Measurements from ENCODE around the gene LRP5. TPM values are rescaled to one million over a fixed set of nuclear protein-coding genes. Genes with fewer than 3 reads are reported as not detected.
"Not testable (repeated sequence)": the region's sequence is repeated elsewhere in the genome, so short reads cannot be mapped to it uniquely, and the experiment has no call there.

The LRP5 gene
- total RNA-seq, 2 donors from 2014 or later: 0.73 to 3.0 TPM

DNA sequence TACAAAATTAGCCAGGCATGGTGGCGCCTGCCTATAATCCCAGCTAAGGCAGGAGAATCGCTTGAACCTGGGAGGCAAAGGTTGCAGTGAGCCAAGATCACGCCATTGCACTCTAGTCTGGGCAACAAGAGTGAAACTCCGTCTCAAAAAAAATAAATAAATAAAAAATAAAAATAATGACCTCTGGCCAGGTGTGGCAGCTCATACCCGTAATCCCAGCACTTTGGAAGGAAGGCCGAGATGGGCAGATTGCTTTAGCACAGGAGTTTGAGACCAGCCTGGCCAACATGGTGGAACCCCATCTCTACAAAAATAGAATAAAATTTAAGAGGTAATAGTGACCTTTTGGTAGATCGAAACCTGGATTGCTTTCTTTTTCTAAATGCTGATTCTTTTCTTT is 88.2 kb downstream of the LRP5 start:
- H3K4me1 Mint-ChIP-seq; DNase-seq; H3K27ac Mint-ChIP-seq; ATAC-seq; H3K4me3 Mint-ChIP-seq; H3K9me3 ChIP-seq (ENCODE audit: control insufficient read depth, low read length, poor library complexity, severe bottlenecking); H3K36me3 Mint-ChIP-seq (ENCODE audit: low read depth); H3K27me3 Mint-ChIP-seq: not testable (repeated sequence)

DNA sequence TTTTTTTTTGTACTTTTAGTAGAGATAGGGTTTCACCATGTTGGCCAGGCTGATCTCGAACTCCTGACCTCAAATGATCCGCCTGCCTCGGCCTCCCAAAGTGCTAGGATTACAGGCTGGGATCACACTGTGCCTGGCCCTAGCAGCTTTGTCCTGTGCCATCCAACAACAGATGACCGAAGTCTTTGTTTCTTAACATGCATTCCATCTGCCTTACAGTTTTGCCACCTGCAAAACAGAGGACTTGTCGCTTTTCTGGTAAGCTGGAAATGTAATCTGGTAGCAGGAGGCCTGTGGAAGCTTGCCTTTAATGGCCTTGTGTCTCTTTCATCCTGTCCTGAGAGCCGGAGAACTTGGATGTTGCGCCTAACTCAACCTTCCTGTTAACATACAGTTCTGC is 89.5 kb downstream of the LRP5 start:
- ATAC-seq: no peak
- no peak overlapping the region for H3K4me3 Mint-ChIP-seq
- DNase-seq: no peak
- no peaks in the 10 kb centered on the region for H3K36me3 Mint-ChIP-seq (ENCODE audit: low read depth)
- H3K4me1 Mint-ChIP-seq: no peaks in the 10 kb centered on the region
- H3K27ac Mint-ChIP-seq: no peak overlapping the region
- H3K27me3 Mint-ChIP-seq: no peaks in the 10 kb centered on the region
- no peaks in the 10 kb centered on the region for H3K9me3 ChIP-seq (ENCODE audit: control insufficient read depth, low read length, poor library complexity, severe bottlenecking)

DNA sequence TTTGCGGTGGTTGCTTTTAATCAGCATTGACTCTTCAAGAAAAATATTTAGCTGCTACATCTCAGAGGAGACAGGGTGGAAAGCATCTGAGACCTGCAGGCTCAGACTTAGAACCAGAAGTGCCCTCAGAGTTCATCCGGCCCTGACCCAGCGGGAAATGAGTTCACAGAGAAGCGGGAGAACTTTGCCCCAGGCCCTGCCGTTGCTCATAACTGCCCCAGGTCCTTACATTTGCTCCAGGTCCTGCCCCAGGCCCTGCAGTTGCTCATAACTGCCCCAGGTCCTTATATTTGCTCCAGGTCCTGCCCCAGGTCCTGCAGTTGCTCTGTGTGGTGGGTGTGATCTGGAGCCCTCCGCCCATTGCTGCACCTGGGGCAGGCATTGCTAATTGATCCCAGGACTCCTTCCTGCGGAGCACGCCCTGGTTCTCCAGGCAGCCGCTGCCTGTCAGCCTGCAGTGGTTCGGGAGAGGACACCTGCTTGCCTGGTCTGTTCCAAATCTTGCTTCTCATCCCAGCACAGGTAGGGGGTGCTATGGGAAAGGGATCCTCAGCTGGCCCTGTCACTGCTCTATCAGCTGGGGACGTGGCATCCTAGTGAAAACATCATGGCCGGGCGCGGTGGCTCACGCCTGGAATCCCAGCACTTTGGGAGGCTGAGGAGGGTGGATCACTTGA is 90.1 kb downstream of the LRP5 start:
- Mint-ChIP-seq H3K27ac (no peak overlapping the region), H3K4me3 (no peak overlapping the region), H3K27me3 (no peaks in the 10 kb centered on the region), H3K4me1 (no peaks in the 10 kb centered on the region), H3K36me3 (ENCODE audit: low read depth) (no peaks in the 10 kb centered on the region)
- DNase-seq (no peak), ATAC-seq (no peak)
- no peaks in the 10 kb centered on the region for H3K9me3 ChIP-seq (ENCODE audit: control insufficient read depth, low read length, poor library complexity, severe bottlenecking)

DNA sequence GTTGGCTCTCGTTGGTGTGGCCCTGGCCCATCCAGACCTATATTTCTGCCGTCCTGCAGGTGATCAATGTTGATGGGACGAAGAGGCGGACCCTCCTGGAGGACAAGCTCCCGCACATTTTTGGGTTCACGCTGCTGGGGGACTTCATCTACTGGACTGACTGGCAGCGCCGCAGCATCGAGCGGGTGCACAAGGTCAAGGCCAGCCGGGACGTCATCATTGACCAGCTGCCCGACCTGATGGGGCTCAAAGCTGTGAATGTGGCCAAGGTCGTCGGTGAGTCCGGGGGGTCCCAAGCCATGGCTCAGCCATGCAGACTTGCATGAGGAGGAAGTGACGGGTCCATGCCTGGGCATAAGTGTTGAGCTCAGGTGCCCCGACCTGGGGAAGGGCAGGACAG is 91.0 kb downstream of the LRP5 start:
- H3K9me3 ChIP-seq (ENCODE audit: control insufficient read depth, low read length, poor library complexity, severe bottlenecking): no peaks in the 10 kb centered on the region
- no peaks in the 10 kb centered on the region for H3K27me3 Mint-ChIP-seq
- H3K4me1 Mint-ChIP-seq: no peaks in the 10 kb centered on the region
- no peak overlapping the region for H3K4me3 Mint-ChIP-seq
- DNase-seq (no peak), ATAC-seq (no peak)
- no peak overlapping the region for H3K27ac Mint-ChIP-seq
- H3K36me3 Mint-ChIP-seq (ENCODE audit: low read depth): no peaks in the 10 kb centered on the region

DNA sequence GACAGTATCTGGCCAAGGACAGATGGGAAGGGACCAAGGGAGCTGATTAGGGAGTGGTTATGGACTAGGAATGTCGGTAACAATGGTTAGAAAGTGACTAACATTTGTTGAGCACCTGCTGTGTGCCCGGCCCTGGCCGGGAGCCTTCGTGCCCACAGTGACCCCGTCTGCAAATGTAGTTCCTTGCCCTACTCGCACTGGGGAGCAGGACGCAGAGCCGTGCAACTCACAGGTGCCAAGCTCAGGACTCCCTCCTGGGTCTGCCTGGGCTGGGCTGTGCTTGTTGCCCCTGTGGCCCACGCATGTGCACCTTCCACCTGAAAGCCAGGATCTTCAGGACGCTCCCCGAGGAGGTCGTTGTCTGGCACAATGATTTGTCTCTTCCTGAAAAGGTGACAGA is 91.4 kb downstream of the LRP5 start:
- H3K27me3 Mint-ChIP-seq: no peaks in the 10 kb centered on the region
- no peak for ATAC-seq
- no peak overlapping the region for H3K27ac Mint-ChIP-seq
- H3K4me1 Mint-ChIP-seq: no peaks in the 10 kb centered on the region
- H3K36me3 Mint-ChIP-seq (ENCODE audit: low read depth): no peaks in the 10 kb centered on the region
- no peak for DNase-seq
- no peaks in the 10 kb centered on the region for H3K9me3 ChIP-seq (ENCODE audit: control insufficient read depth, low read length, poor library complexity, severe bottlenecking)
- H3K4me3 Mint-ChIP-seq: no peak overlapping the region

DNA sequence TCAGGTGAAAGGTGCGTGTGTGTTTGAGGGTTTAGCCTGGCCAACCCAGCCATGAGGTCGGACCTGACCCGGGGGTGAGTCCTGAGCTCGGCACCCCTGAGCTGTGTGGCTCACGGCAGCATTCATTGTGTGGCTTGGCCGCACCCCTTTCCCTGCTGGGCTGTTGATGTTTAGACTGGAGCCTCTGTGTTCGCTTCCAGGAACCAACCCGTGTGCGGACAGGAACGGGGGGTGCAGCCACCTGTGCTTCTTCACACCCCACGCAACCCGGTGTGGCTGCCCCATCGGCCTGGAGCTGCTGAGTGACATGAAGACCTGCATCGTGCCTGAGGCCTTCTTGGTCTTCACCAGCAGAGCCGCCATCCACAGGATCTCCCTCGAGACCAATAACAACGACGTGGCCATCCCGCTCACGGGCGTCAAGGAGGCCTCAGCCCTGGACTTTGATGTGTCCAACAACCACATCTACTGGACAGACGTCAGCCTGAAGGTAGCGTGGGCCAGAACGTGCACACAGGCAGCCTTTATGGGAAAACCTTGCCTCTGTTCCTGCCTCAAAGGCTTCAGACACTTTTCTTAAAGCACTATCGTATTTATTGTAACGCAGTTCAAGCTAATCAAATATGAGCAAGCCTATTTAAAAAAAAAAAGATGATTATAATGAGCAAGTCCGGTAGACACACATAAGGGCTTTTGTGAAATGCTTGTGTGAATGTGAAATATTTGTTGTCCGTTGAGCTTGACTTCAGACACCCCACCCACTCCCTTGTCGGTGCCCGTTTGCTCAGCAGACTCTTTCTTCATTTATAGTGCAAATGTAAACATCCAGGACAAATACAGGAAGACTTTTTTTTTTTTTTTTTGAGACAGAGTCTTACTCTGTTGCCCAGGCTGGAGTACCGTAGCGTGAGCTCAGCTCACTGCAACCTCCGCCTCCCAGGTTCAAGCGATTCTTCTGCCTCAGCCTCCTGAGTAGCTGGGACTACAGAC is 94.2 kb downstream of the LRP5 start:
- Mint-ChIP-seq H3K4me1 (no peaks in the 10 kb centered on the region), H3K36me3 (ENCODE audit: low read depth) (no peaks in the 10 kb centered on the region)

DNA sequence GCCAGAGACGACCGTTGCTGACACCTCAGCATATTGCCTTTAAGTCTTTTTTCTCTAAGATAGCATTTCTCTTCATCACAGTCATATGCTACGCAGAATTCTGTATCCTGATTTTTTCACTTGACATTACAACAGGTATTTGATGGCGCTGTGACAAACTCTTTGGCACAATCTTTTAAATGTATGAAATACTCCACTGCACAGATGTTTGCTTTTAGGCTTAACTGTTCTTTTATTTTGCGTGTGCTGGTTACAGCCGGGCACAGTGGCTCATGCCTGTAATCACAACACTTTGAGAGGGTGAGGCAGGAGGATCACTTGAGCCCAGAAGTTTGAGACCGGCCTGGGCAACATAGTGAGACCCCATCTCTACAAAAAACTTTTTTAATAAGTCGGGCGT is 96.1 kb downstream of the LRP5 start:
- DNase-seq (no peak), ATAC-seq (no peak)
- H3K27me3 Mint-ChIP-seq: no peaks in the 10 kb centered on the region
- H3K27ac Mint-ChIP-seq: no peak overlapping the region
- no peaks in the 10 kb centered on the region for H3K36me3 Mint-ChIP-seq (ENCODE audit: low read depth)
- no peaks in the 10 kb centered on the region for H3K4me1 Mint-ChIP-seq
- H3K9me3 ChIP-seq (ENCODE audit: control insufficient read depth, low read length, poor library complexity, severe bottlenecking): no peaks in the 10 kb centered on the region
- no peak overlapping the region for H3K4me3 Mint-ChIP-seq

More for the DNA sequence above, 94.2 kb downstream of the LRP5 start:
- ATAC-seq (no peak), DNase-seq (no peak)
- no peak overlapping the region for H3K27ac Mint-ChIP-seq
- H3K9me3 ChIP-seq (ENCODE audit: control insufficient read depth, low read length, poor library complexity, severe bottlenecking): no peaks in the 10 kb centered on the region
- H3K27me3 Mint-ChIP-seq: no peaks in the 10 kb centered on the region
- H3K4me3 Mint-ChIP-seq: no peak overlapping the region

DNA sequence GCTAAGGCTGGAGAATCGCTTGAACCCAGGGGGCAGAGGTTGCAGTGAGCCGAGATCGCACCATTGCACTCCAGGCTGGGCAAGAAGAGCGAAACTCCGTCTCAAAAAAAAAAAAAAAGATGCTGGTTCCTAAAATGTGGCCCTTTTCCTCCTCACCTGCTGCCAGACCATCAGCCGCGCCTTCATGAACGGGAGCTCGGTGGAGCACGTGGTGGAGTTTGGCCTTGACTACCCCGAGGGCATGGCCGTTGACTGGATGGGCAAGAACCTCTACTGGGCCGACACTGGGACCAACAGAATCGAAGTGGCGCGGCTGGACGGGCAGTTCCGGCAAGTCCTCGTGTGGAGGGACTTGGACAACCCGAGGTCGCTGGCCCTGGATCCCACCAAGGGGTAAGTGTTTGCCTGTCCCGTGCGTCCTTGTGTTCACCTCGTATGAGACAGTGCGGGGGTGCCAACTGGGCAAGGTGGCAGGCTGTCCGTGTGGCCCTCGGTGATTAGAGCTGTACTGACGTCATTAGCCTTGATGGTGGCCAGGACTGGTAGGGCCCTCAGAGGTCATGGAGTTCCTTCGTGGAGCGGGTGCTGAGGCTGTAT is 97.5 kb downstream of the LRP5 start:
- H3K9me3 ChIP-seq (ENCODE audit: control insufficient read depth, low read length, poor library complexity, severe bottlenecking): no peaks in the 10 kb centered on the region
- Mint-ChIP-seq H3K27me3 (no peaks in the 10 kb centered on the region), H3K27ac (no peak overlapping the region), H3K36me3 (ENCODE audit: low read depth) (no peaks in the 10 kb centered on the region), H3K4me3 (no peak overlapping the region), H3K4me1 (no peaks in the 10 kb centered on the region)
- no peak for DNase-seq
- no peak for ATAC-seq

DNA sequence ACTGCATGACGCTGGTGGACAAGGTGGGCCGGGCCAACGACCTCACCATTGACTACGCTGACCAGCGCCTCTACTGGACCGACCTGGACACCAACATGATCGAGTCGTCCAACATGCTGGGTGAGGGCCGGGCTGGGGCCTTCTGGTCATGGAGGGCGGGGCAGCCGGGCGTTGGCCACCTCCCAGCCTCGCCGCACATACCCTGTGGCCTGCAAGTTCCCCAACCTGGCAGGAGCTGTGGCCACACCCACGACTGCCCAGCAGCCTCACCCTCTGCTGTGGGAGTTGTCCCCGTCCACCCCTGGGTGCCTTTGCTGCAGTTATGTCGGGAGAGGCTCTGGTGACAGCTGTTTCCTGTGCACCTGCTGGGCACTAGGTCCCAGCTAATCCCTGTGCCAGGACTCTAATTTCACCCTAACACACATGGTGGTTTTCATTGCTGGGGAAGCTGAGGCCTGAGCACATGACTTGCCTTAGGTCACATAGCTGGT is 99.2 kb downstream of the LRP5 start:
- Mint-ChIP-seq H3K36me3 (ENCODE audit: low read depth) (no peaks in the 10 kb centered on the region), H3K4me1 (no peaks in the 10 kb centered on the region), H3K27ac (no peak overlapping the region), H3K4me3 (no peak overlapping the region), H3K27me3 (peaks cover 2% of the 10 kb centered on the region)
- no peak for DNase-seq
- H3K9me3 ChIP-seq (ENCODE audit: control insufficient read depth, low read length, poor library complexity, severe bottlenecking): no peaks in the 10 kb centered on the region
- no peak for ATAC-seq

DNA sequence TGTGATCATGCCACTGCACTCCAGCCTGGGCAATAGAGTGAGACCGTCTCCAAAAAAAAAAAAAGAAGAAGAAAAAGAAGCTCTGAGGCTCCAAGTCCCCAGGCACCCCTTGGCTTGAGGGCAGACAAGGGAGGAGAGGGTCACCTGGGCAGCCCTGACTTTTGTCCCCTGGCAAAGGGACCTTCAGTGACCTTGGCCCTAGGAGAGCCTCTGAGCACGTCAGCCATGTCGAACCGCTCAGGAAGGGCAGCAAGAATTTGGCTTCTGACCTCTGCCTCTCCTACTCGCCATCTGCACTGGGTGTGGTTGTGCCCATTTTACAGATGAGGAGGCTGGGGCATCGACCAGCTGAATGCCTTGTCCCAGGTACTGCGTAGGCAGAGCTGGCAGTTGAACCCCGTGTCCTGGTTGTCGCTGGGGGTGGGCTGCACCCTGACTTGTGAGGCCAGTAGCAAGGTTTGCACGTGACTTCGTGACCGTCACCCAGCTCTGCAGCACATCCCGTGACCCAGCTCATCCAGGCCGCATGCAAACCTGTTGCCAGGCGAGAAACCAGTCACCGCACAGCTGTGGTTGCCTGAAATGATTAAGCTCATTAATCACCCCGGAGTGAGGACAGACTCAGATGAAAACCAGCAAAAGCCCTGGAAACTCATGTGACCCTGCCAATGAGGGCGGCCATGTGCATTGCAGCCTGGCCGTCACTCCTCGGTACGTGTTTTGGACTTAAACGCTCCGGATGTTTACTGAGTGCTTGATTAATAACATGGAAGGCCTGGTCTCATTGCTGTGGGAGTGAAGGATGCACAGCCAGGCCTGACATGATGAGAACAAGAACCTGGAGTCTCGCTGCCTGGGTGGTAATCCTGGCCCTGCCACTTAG is 100.4 kb downstream of the LRP5 start:
- no peaks in the 10 kb centered on the region for H3K9me3 ChIP-seq (ENCODE audit: control insufficient read depth, low read length, poor library complexity, severe bottlenecking)
- DNase-seq: no peak
- no peak overlapping the region for H3K27ac Mint-ChIP-seq
- H3K27me3 Mint-ChIP-seq: peaks cover 7% of the 10 kb centered on the region
- no peak for ATAC-seq
- H3K4me3 Mint-ChIP-seq: no peak overlapping the region
- H3K36me3 Mint-ChIP-seq (ENCODE audit: low read depth): peaks cover 4% of the 10 kb centered on the region
- H3K4me1 Mint-ChIP-seq: peaks cover 6% of the 10 kb centered on the region

DNA sequence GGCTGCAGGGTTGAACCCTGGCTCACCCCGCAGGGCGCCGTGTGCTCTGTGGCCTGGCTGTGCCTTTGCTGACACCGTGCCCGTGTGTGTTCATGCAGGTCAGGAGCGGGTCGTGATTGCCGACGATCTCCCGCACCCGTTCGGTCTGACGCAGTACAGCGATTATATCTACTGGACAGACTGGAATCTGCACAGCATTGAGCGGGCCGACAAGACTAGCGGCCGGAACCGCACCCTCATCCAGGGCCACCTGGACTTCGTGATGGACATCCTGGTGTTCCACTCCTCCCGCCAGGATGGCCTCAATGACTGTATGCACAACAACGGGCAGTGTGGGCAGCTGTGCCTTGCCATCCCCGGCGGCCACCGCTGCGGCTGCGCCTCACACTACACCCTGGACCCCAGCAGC is 101.2 kb downstream of the LRP5 start:
- H3K9me3 ChIP-seq (ENCODE audit: control insufficient read depth, low read length, poor library complexity, severe bottlenecking): no peaks in the 10 kb centered on the region
- no peak for ATAC-seq
- no peak for DNase-seq
- Mint-ChIP-seq H3K4me1 (peaks cover 6% of the 10 kb centered on the region), H3K27me3 (peaks cover 7% of the 10 kb centered on the region), H3K27ac (no peak overlapping the region), H3K4me3 (no peak overlapping the region), H3K36me3 (ENCODE audit: low read depth) (peaks cover 4% of the 10 kb centered on the region)

DNA sequence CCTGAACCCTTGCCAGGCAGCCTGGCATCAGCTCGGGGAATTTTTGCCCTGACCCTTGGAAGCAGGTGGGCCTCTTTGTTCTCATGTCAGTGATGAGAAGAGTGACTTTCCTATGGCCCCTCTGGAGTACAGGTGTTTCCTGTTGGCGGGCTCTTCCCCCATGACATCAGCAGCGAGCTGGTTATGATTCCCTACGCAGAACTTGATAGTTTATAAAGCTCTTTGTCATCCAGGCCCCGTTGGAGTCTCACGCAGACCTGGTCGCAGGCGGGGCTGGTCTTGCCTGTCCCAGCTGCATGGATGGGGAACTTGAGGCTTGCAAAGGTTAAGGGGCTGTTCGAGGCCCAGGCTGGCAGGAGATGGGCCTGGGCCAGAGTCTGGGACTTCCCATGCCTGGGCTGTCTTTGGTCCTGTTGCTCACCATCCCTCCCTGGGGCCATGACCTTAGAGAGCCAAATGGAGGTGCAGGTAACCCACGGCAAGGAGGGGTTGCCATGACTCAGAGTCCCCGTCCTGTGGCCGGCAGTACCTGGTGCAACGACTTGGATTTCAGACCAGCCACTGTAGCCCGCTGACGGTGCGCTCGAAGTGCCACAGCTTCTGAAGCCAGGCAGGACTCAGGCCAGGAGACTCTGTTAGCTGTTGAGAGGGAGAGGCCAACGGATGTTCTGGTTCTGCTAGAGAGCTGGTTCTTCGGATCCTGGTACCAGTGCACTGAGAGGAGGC is 102.3 kb downstream of the LRP5 start:
- Mint-ChIP-seq H3K4me1 (peaks cover 6% of the 10 kb centered on the region), H3K36me3 (ENCODE audit: low read depth) (peaks cover 4% of the 10 kb centered on the region), H3K27me3 (peaks cover 7% of the 10 kb centered on the region), H3K27ac (no peak overlapping the region), H3K4me3 (no peak overlapping the region)
- no peak for DNase-seq
- ATAC-seq: no peak
- no peaks in the 10 kb centered on the region for H3K9me3 ChIP-seq (ENCODE audit: control insufficient read depth, low read length, poor library complexity, severe bottlenecking)
